Kidney (tissue), 14 donors: Measurements from ENCODE around the gene KRTAP12-1. TPM values are rescaled to one million over a fixed set of nuclear protein-coding genes. Genes with fewer than 3 reads are reported as not detected.

Experiments
- DNase-seq, 5 donors: peaks; one replicate each; pipeline ENCODE4 v3.0.0-alpha.2; 2013 to 2020
- FAIRE-seq: peaks from 2 replicates; lab custom pipeline; 2012; peaks lifted over from hg19 to GRCh38; lab: Jason Lieb, UNC
- H3K27ac ChIP-seq, 2 donors: one replicate each; pipeline ENCODE4 v1.7.0; 2013; ENCODE audit warnings: low read depth in 2 of 2, low read length in 2 of 2, inconsistent platforms in 1 of 2
- H3K27me3 ChIP-seq: one replicate; pipeline ENCODE4 v1.7.1; 2013; ENCODE audit warnings: low read length, inconsistent platforms; ENCODE audit not compliant: control insufficient read depth, insufficient read depth
- H3K36me3 ChIP-seq, 3 donors: one replicate each; pipeline versions ENCODE4 v1.7.0 to v1.7.1; 2013; ENCODE audit warnings: low read length in 3 of 3, control low read depth in 1 of 3, inconsistent platforms in 1 of 3; ENCODE audit not compliant: insufficient read depth in 3 of 3, control insufficient read depth in 2 of 3
- H3K4me1 ChIP-seq, 3 donors: one replicate each; pipeline versions ENCODE4 v1.7.0 to v1.7.1; 2013; ENCODE audit warnings: low read length in 3 of 3, inconsistent platforms in 1 of 3, low read depth in 1 of 3; ENCODE audit not compliant: control insufficient read depth in 2 of 3, insufficient read depth in 2 of 3
- H3K4me3 ChIP-seq, 3 donors: one replicate each; pipeline versions ENCODE4 v1.7.0 to v1.8.1; 2013; ENCODE audit warnings: low read length in 3 of 3, control low read depth in 1 of 3, inconsistent platforms in 1 of 3
- H3K9ac ChIP-seq, 3 donors: one replicate each; pipeline versions ENCODE4 v1.7.0 to v1.7.1; 2013; ENCODE audit warnings: low read length in 3 of 3, control low read depth in 1 of 3, inconsistent platforms in 1 of 3
- H3K9me3 ChIP-seq, 3 donors: one replicate each; pipeline versions ENCODE4 v1.7.0 to v1.7.1; 2013; ENCODE audit warnings: low read length in 3 of 3, control low read depth in 1 of 3, inconsistent platforms in 1 of 3; ENCODE audit not compliant: control insufficient read depth in 2 of 3, insufficient read depth in 1 of 3
- intact Hi-C: fragments of 100-400 bp; cut with DNase I; formaldehyde crosslinking; loops from one replicate; pipeline ENCODE4 v1.11.1; 2022
- polyA plus RNA-seq: library from polyadenylated mRNA; stranded (reverse); fragments of 350-450 nt; fragmentation: Illumina TruSeq; extraction: RNeasy Lipid Tissue Mini Kit (QIAGEN cat#74804); gene quantifications from one replicate; pipeline ENCODE4 v1.2.3, GENCODE V29; 2014; ENCODE audit warnings: low read depth, low replicate concordance; ENCODE audit not compliant: insufficient read depth
- total RNA-seq: library from RNA; stranded (reverse); fragmentation: NEBNext Ultra II Directional; extraction: Animal tissue kit (Norgen Biotek cat#: 25700); gene quantifications from one replicate; pipeline ENCODE4 v1.2.1, GENCODE V29; 2021
- TF ChIP-seq, protein P1 (sequence below): IDR thresholded peaks from 3 replicates; pipeline ENCODE4 v1.5.1; 2012; ENCODE audit warnings: mild to moderate bottlenecking, moderate library complexity, borderline replicate concordance; ENCODE audit not compliant: insufficient read depth; ENCODE audit errors: extremely low read depth
- donor health status: control.
- donor health status: control.
- donor health status: control.
- donor health status: control.
- donor health status: control.
- donor health status: DM: yes; HTN: yes; CAD: no.
- donor health status: Normal renal cell carcinoma (clear cell type).

The KRTAP12-1 gene
- total and polyA plus RNA-seq, 2 donors from 2014 or later: not detected

DNA sequence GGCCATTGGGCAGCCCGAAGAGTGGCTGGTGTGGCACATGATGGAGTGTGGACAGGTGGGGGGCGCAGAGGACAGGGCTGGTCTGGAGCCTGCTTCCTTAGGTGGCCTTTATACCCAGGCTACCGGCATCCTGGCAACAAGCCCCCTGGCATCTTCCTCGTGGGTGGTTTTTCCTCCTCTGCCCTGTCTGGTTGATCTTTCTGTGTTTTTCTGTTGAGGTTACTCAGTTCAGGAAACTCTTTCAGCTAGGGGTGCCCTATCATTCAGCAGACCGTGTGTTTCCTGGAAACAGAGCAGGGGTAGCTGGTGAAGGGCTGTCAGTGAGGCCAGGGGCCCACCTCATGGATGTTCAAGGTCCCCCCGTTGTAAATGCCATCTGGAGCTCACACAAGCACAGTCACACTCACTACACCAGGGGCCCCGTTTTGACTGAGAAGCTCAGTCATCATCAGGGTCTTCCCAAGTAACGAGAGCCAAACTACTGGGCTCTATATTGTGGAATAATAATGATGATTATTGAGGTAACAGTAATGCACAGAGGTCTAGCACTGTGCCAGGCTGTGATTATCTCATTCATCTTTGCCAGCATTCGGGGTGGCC, 27.3 kb downstream of the KRTAP12-1 start, which contains the start of gene KRTAP12-4:
Gene KRTAP12-4 (minus strand): TSS at position 84 of the 600 bp plus-strand sequence. CDS start 45 bp downstream, at position 39.
- TF ChIP-seq, protein P1, sequence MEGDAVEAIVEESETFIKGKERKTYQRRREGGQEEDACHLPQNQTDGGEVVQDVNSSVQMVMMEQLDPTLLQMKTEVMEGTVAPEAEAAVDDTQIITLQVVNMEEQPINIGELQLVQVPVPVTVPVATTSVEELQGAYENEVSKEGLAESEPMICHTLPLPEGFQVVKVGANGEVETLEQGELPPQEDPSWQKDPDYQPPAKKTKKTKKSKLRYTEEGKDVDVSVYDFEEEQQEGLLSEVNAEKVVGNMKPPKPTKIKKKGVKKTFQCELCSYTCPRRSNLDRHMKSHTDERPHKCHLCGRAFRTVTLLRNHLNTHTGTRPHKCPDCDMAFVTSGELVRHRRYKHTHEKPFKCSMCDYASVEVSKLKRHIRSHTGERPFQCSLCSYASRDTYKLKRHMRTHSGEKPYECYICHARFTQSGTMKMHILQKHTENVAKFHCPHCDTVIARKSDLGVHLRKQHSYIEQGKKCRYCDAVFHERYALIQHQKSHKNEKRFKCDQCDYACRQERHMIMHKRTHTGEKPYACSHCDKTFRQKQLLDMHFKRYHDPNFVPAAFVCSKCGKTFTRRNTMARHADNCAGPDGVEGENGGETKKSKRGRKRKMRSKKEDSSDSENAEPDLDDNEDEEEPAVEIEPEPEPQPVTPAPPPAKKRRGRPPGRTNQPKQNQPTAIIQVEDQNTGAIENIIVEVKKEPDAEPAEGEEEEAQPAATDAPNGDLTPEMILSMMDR: no peak
- no peak for FAIRE-seq

DNA sequence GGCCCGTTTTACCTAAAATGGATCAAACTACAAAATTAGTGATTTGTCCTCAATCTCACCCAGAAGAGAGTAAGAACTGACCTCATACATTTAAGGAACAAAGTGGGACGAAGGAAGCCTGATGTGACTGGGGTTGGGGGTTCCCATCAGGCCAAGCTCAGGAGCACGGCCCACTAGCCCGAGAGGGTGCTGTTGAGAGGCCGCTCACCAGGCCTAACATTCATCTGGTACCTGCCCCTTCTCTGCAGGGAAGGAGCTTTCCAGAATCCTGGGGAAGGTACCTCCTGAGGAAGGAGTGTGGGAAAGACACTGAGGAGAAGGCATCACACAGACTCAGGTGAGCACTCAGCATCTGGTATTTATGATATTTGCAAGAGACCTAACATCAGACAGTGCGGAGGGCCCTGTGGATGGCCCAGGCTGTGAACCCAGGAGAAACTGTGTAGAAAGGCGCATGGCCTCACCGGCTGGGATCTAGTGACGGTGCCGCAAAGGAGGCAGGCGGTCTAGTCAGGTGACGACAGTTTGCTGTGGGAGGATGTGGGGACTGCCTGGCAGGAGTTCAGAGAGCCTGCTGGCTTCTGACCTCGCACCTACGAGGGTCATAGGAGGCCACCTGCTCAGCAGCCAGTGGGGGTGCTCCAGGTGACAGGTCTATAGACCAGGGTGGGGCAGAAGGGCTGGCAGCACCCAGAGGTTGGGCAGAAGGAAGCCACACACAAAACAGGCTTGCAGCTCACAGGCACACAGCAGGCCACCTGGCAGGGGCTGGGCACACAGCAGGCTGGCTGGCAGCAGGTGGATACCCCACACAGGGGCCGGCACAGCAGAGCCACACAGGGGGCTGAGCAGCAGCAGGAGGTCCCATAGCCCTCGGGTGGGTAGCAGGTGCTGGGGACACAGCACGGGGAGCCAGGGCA, 28.0 kb downstream of the KRTAP12-1 start:
- H3K36me3 ChIP-seq: no peaks in the 10 kb centered on the region
- H3K27ac ChIP-seq: no peak overlapping the region
- H3K9ac ChIP-seq: no peak overlapping the region
- TF ChIP-seq, protein P1: no peak
- H3K27me3 ChIP-seq: no peaks in the 10 kb centered on the region
- DNase-seq (peak in 1 of 5 donors; percentile 76), FAIRE-seq (no peak)
- intact Hi-C loops: no loop called here
- peaks cover 0 to 11% (median 4%) of the 10 kb centered on the region in 3 donors for H3K9me3 ChIP-seq
- H3K4me3 ChIP-seq: no peak overlapping the region
- no peaks in the 10 kb centered on the region for H3K4me1 ChIP-seq

More for the DNA sequence above, 27.3 kb downstream of the KRTAP12-1 start, which contains the start of gene KRTAP12-4:
- Histone ChIP-seq H3K27ac (no peak within 1 kb of the TSS), H3K4me3 (no peak within 1 kb of the TSS), H3K9ac (no peak within 1 kb of the TSS), H3K36me3 (no peaks in the 10 kb centered on the region), H3K4me1 (no peaks in the 10 kb centered on the region), H3K9me3 (peaks cover 0 to 11% (median 4%) of the 10 kb centered on the region in 3 donors), H3K27me3 (no peaks in the 10 kb centered on the region)
- no peak for DNase-seq
- intact Hi-C loops: no loop called here

DNA sequence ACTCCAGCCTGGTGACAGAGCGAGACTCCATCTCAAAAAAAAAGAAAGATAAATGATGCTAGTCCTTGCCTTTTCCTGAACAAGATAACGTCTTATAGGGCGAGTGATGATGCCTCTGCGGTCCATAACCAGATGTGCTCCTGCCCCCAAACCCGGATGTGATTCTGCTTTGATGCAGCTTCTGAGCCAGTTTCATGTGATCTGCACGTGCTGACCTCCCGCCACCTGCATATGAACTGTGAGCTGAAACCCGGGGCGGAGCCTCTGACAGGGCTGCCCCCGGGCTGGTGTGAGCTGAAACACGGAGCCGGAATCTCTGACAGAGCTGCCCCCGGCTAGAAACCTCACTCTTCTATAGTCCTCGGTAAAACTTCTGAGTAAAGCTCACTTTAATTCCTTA, 28.8 kb downstream of the KRTAP12-1 start:
- TF ChIP-seq, protein P1: no peak

More for the DNA sequence above, 28.8 kb downstream of the KRTAP12-1 start:
- Histone ChIP-seq H3K4me3 (no peak overlapping the region), H3K27me3 (no peaks in the 10 kb centered on the region), H3K27ac (no peak overlapping the region), H3K36me3 (no peaks in the 10 kb centered on the region), H3K4me1 (no peaks in the 10 kb centered on the region), H3K9me3 (peaks cover 0 to 11% (median 4%) of the 10 kb centered on the region in 3 donors), H3K9ac (no peak overlapping the region)
- DNase-seq (no peak), FAIRE-seq (no peak)
- intact Hi-C loops: no loop called here
